Endothelial cell of umbilical vein (primary cell): Measurements from ENCODE around the gene RWDD2A. TPM values are rescaled to one million over a fixed set of nuclear protein-coding genes. Genes with fewer than 3 reads are reported as not detected.

Experiments used
- BruUV-seq: library from RNA; stranded (reverse); fragments of 400-500 nt; replicated peaks from 2 replicates; lab custom pipeline; 2021; lab: Mats Ljungman, UMichigan
- CTCF ChIA-PET: fragments of 300-600, 350-600 bp; sonication (Branson Sonifier 250); formaldehyde crosslinking; loops from one replicate; lab custom pipeline; 2021; ENCODE audit warnings: antibody characterized with exemption, inconsistent platforms; lab: Charles Lee
- POLR2A ChIA-PET: fragments of 300-600, 350-600 bp; sonication (Branson Sonifier 250); formaldehyde crosslinking; loops from one replicate; lab custom pipeline; 2021; ENCODE audit warnings: antibody characterized with exemption, inconsistent platforms; lab: Charles Lee
- DNase-seq: peaks from one replicate; pipeline ENCODE4 v3.0.0-alpha.2; 2011; ENCODE audit warnings: low read depth, low spot score
- FAIRE-seq: peaks from 2 replicates; lab custom pipeline; 2011; peaks lifted over from hg19 to GRCh38; lab: Jason Lieb, UNC
- H2AFZ ChIP-seq: 2 replicates; pipeline ENCODE4 v1.6.0; 2012; ENCODE audit warnings: low read depth, low read length, control low read depth, inconsistent platforms
- H3K27ac ChIP-seq: 2 replicates; pipeline ENCODE4 v1.5.1; 2011; ENCODE audit warnings: low read depth, mild to moderate bottlenecking, control low read depth, low read length, moderate library complexity; ENCODE audit not compliant: insufficient read depth
- H3K27me3 ChIP-seq, 2 experiments: 2 replicates each; pipeline versions ENCODE4 v1.6.0 to v1.6.1; 2011; ENCODE audit warnings: low read length in 2 of 2, mixed read lengths in 1 of 2; ENCODE audit not compliant: control insufficient read depth in 2 of 2, insufficient read depth in 2 of 2
- H3K36me3 ChIP-seq, 2 experiments: 2 replicates in 1 of 2; 3 replicates in 1 of 2; pipeline ENCODE4 v1.5.1; 2011; ENCODE audit warnings: low read length in 2 of 2, mild to moderate bottlenecking in 1 of 2, moderate library complexity in 1 of 2; ENCODE audit not compliant: control insufficient read depth in 2 of 2, insufficient read depth in 2 of 2; ENCODE audit errors: extremely low read depth in 1 of 2
- H3K4me1 ChIP-seq: 3 replicates; pipeline ENCODE4 v1.5.1; 2011; ENCODE audit warnings: mild to moderate bottlenecking, low read length; ENCODE audit not compliant: control insufficient read depth, insufficient read depth; ENCODE audit errors: extremely low read depth
- H3K4me2 ChIP-seq: 2 replicates; pipeline ENCODE4 v1.6.1; 2011; ENCODE audit warnings: low read length, control low read depth, mixed read lengths; ENCODE audit not compliant: insufficient read depth
- H3K4me3 ChIP-seq, 3 experiments: fragments of 200-600 bp in 1 of 3; sonication (generic), shearing (Covaris generic) in 1 of 3; replicated peaks in 1 of 3; 2 replicates each; pipeline ENCODE4 v1.5.1; 2011 to 2016; ENCODE audit warnings: control low read depth in 3 of 3, low read length in 3 of 3, mild to moderate bottlenecking in 2 of 3, inconsistent platforms in 1 of 3, low read depth in 1 of 3, moderate library complexity in 1 of 3; ENCODE audit not compliant: insufficient read depth in 1 of 3
- H3K79me2 ChIP-seq: 2 replicates; pipeline ENCODE4 v1.6.0; 2012; ENCODE audit warnings: low read length, inconsistent platforms; ENCODE audit not compliant: control insufficient read depth, insufficient read depth
- H3K9ac ChIP-seq: replicated peaks from 2 replicates; pipeline ENCODE3; 2011; ENCODE audit warnings: low read length, control low read depth; ENCODE audit not compliant: insufficient read depth; ENCODE audit errors: extremely low read depth
- H3K9me1 ChIP-seq: replicated peaks from 3 replicates; pipeline ENCODE4 v1.6.0; 2011; ENCODE audit warnings: mild to moderate bottlenecking, low read length; ENCODE audit not compliant: control insufficient read depth, insufficient read depth; ENCODE audit errors: extremely low read depth
- H3K9me3 ChIP-seq: replicated peaks from 2 replicates; pipeline ENCODE4 v1.5.1; 2012; ENCODE audit warnings: low read length, inconsistent platforms; ENCODE audit not compliant: control insufficient read depth, insufficient read depth
- H4K20me1 ChIP-seq: replicated peaks from 2 replicates; pipeline ENCODE3; 2011; ENCODE audit warnings: mild to moderate bottlenecking, low read length; ENCODE audit not compliant: control insufficient read depth, insufficient read depth; ENCODE audit errors: extremely low read depth
- CTCF ChIP-seq, 2 donors: IDR thresholded peaks; 1 replicate in 1 of 2; 2 replicates in 1 of 2; pipeline ENCODE4 v1.5.1; 2011; ENCODE audit warnings: low read length in 2 of 2, mild to moderate bottlenecking in 2 of 2, moderate library complexity in 2 of 2, control low read depth in 1 of 2, inconsistent platforms in 1 of 2, low read depth in 1 of 2; ENCODE audit not compliant: insufficient read depth in 1 of 2; ENCODE audit errors: extremely low read depth in 1 of 2
- EZH2 ChIP-seq: IDR thresholded peaks from 2 replicates; pipeline ENCODE4 v1.6.1; 2012; ENCODE audit warnings: borderline replicate concordance, low read depth, mild to moderate bottlenecking, moderate library complexity, low read length, inconsistent platforms; ENCODE audit not compliant: severe bottlenecking
- FOS ChIP-seq: IDR thresholded peaks from 2 replicates; pipeline ENCODE4 v1.6.1; 2011; ENCODE audit warnings: mild to moderate bottlenecking, low read length, moderate library complexity, borderline replicate concordance; ENCODE audit not compliant: insufficient read depth
- GATA2 ChIP-seq: IDR thresholded peaks from 2 replicates; pipeline ENCODE4 v1.7.0; 2011; ENCODE audit warnings: low read depth, mild to moderate bottlenecking, moderate library complexity, mixed read lengths, low read length; ENCODE audit not compliant: insufficient read length, insufficient read depth
- JUN ChIP-seq: IDR thresholded peaks from 2 replicates; pipeline ENCODE4 v1.6.1; 2011; ENCODE audit warnings: borderline replicate concordance, low read depth; ENCODE audit not compliant: insufficient read length, insufficient read depth
- MYC ChIP-seq: IDR thresholded peaks from one replicate; pipeline ENCODE4 v1.6.1; 2011; ENCODE audit warnings: mild to moderate bottlenecking, low read depth, low read length
- POLR2A ChIP-seq: IDR thresholded peaks from 2 replicates; pipeline ENCODE4 v1.6.1; 2012; ENCODE audit warnings: low read depth, mild to moderate bottlenecking, control low read depth, low read length
- POLR2AphosphoS5 ChIP-seq: IDR thresholded peaks from 2 replicates; pipeline ENCODE4 v1.6.1; 2012; ENCODE audit warnings: low read depth, mild to moderate bottlenecking, control low read depth, low read length, moderate library complexity; ENCODE audit not compliant: insufficient read depth
- dilution Hi-C: fragments of 300-500 bp; cut with MboI; formaldehyde crosslinking; loops from one replicate; pipeline ENCODE4 v1.15.0; 2019; ENCODE audit warnings: low sequenced_read_pairs; ENCODE audit not compliant: extremely low pct_ligation_motif_present
- intact Hi-C: fragments of 100-400 bp; cut with micrococcal nuclease; formaldehyde crosslinking; loops from one replicate; pipeline ENCODE4 v1.10.0; 2022
- polyA plus RNA-seq, 4 experiments: library from polyadenylated mRNA; depleted of rRNA in 3 of 4; stranded (reverse) in 3 of 4; unstranded in 1 of 4; fragments of >200 nt; gene quantifications; 2 replicates each; pipeline versions ENCODE4 v1.2.1 to v1.2.3, GENCODE V29; 2011 to 2012; ENCODE audit warnings: missing spikeins in 1 of 4
- total RNA-seq: library from RNA; stranded (reverse); gene quantifications from 2 replicates; pipeline ENCODE4 v1.2.3, GENCODE V29; 2021
- TF ChIP-seq, protein P1 (sequence below): IDR thresholded peaks from 2 replicates; pipeline ENCODE4 v1.6.1; 2011; ENCODE audit not compliant: insufficient read depth, insufficient read length

RWDD2A gene
- total and polyA plus RNA-seq, 2 donors (not counting 3 experiments of a cell fraction or from before 2014, with no cell fraction given): 3.2 to 4.5 TPM

DNA sequence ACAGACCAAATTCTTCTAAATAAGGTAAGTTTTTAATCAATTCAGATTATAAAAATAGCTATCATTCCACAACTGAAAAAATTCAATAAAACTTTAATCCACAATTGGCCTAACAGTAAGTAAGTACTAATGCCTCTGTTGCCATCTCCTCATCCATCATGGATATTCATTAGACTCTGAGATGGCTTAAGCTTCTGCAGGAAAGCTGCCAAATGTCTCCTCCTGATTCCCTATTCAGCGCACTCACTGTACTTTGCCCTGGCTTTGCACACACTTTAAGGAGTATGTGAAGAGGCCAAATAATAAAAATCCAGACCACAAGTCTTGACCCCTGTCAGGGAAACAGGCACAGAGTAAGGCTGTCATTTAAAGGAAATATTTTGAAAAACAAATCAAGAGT, 23.6 kb upstream of the RWDD2A start:
- no peak overlapping the region for H3K9ac ChIP-seq
- no peak overlapping the region for H3K27ac ChIP-seq
- BruUV-seq: no TSS peak
- no peaks in the 10 kb centered on the region for H3K79me2 ChIP-seq
- ChIA-PET POLR2A (no interaction called here), CTCF (interaction anchor here (1.0 to 4.0 kb wide), 4 partner anchors 46 to 367 kb away, joined by 3 to 18 read pairs (median 5); partner anchors contain the start of genes DOP1A and UBE3D)
- peaks cover 2% of the 10 kb centered on the region for H4K20me1 ChIP-seq
- dilution Hi-C loops: no loop called here
- TF ChIP-seq POLR2AphosphoS5: no peak
- no peak for TF ChIP-seq MYC
- no peak for TF ChIP-seq CTCF (IDR thresholded peaks at IDR 0.05; ENCODE audit: extremely low read depth in 1 of 2, insufficient read depth in 1 of 2, low read depth in 1 of 2, low read length in 2 of 2)
- no peak for TF ChIP-seq POLR2A
- TF ChIP-seq, protein P1, sequence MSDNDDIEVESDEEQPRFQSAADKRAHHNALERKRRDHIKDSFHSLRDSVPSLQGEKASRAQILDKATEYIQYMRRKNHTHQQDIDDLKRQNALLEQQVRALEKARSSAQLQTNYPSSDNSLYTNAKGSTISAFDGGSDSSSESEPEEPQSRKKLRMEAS: no peak
- intact Hi-C loops: loop anchor here (2.0 kb wide), 2 partner anchors 13 to 45 kb away; no protein-coding TSS in a partner anchor
- no peaks in the 10 kb centered on the region for H3K27me3 ChIP-seq
- DNase-seq: no peak
- peaks cover 20 to 45% of the 10 kb centered on the region in 2 experiments for H3K36me3 ChIP-seq
- no peaks in the 10 kb centered on the region for H3K9me1 ChIP-seq
- no peak for FAIRE-seq
- no peaks in the 10 kb centered on the region for H3K4me1 ChIP-seq
- no peak overlapping the region for H2AFZ ChIP-seq
- no peak overlapping the region for H3K4me2 ChIP-seq
- H3K4me3 ChIP-seq: no peak overlapping the region
- no peaks in the 10 kb centered on the region for H3K9me3 ChIP-seq

GRCh38 chr6:83176246-83176645, 16.9 kb upstream of the RWDD2A start:
- intact Hi-C loops (loop anchor here (2.0 kb wide), 1 partner anchor 39 kb away; no protein-coding TSS in a partner anchor), dilution Hi-C loops (no loop called here)
- Histone ChIP-seq H2AFZ (no peak overlapping the region), H3K9me1 (no peaks in the 10 kb centered on the region), H3K36me3 (peaks cover 19 to 38% of the 10 kb centered on the region in 2 experiments), H3K4me3 (no peak overlapping the region), H3K27ac (no peak overlapping the region), H3K79me2 (no peaks in the 10 kb centered on the region), H3K27me3 (no peaks in the 10 kb centered on the region), H3K4me1 (no peaks in the 10 kb centered on the region), H3K4me2 (no peak overlapping the region), H4K20me1 (peaks cover 5% of the 10 kb centered on the region), H3K9me3 (no peaks in the 10 kb centered on the region), H3K9ac (no peak overlapping the region)
- no peak for TF ChIP-seq GATA2
- no peak for TF ChIP-seq POLR2AphosphoS5
- TF ChIP-seq, protein P1: no peak
- TF ChIP-seq JUN: no peak
- no peak for TF ChIP-seq EZH2
- no peak for TF ChIP-seq MYC
- TF ChIP-seq FOS: no peak
- no peak for TF ChIP-seq CTCF (IDR thresholded peaks at IDR 0.05; ENCODE audit: extremely low read depth in 1 of 2, insufficient read depth in 1 of 2, low read depth in 1 of 2, low read length in 2 of 2)
- TF ChIP-seq POLR2A: no peak
- no peak for FAIRE-seq
- ChIA-PET CTCF (interaction anchor here (0.8 to 1.3 kb wide), 3 partner anchors 17 to 111 kb away, joined by 3 to 4 read pairs (median 3); partner anchors contain the start of genes DOP1A, RWDD2A and UBE3D), POLR2A (no interaction called here)
- no peak for DNase-seq
- BruUV-seq: no TSS peak
